SH-SY5Y (cell line): Measurements from ENCODE around the gene FAM151A.

Experiments
- GATA2 ChIP-seq: IDR thresholded peaks from 2 replicates; pipeline ENCODE4 v1.6.1; 2011; ENCODE audit warnings: mild to moderate bottlenecking, low read depth, low read length
- GATA3 ChIP-seq: IDR thresholded peaks from 2 replicates; pipeline ENCODE4 v1.6.1; 2011; ENCODE audit warnings: low read depth, mild to moderate bottlenecking, low read length, moderate library complexity

- TF ChIP-seq GATA3 (no peak), GATA2 (no peak)
Observed at GRCh38 chr1:54611621-54612020, 11.7 kb downstream of the FAM151A start.
